Neural cell (in vitro differentiated cells): ENCODE data around the gene COL16A1. TPM values are rescaled to one million over a fixed set of nuclear protein-coding genes. Genes with fewer than 3 reads are reported as not detected.

ENCODE experiments used
- H2AFZ ChIP-seq: fragments of 200-600, 300-800 bp; sonication (generic), shearing (Covaris generic); 2 replicates; pipeline ENCODE4 v1.6.0; 2014; ENCODE audit warnings: low read depth, mild to moderate bottlenecking, antibody characterized with exemption, low read length, moderate library complexity
- H3F3A ChIP-seq: fragments of 200-600 bp; shearing (Covaris generic); 2 replicates; pipeline ENCODE4 v1.6.1; 2016; ENCODE audit warnings: mild to moderate bottlenecking, moderate library complexity, mixed read lengths, antibody characterized with exemption, low read length; ENCODE audit not compliant: insufficient read depth, poor library complexity, severe bottlenecking
- H3K27ac ChIP-seq: fragments of 200-600, 300-800 bp; sonication (generic), shearing (Covaris generic); 2 replicates; pipeline ENCODE4 v1.5.1; 2014; ENCODE audit warnings: mild to moderate bottlenecking, low read length, moderate library complexity
- H3K27me3 ChIP-seq: fragments of 300-800, 200-600 bp; sonication (generic), shearing (Covaris generic); 2 replicates; pipeline ENCODE4 v1.6.0; 2014; ENCODE audit warnings: mild to moderate bottlenecking, low read depth, low read length, moderate library complexity; ENCODE audit not compliant: insufficient read depth
- H3K36me3 ChIP-seq: fragments of 300-800, 200-600 bp; sonication (generic), shearing (Covaris generic); 2 replicates; pipeline ENCODE4 v1.5.1; 2014; ENCODE audit warnings: mild to moderate bottlenecking, antibody characterized with exemption, low read length, moderate library complexity; ENCODE audit not compliant: insufficient read depth
- H3K4me2 ChIP-seq: fragments of 300-800, 200-600 bp; sonication (generic), shearing (Covaris generic); 2 replicates; pipeline ENCODE4 v1.6.0; 2014; ENCODE audit warnings: mild to moderate bottlenecking, low read length
- H3K4me3 ChIP-seq: fragments of 300-800, 200-600 bp; sonication (generic), shearing (Covaris generic); 2 replicates; pipeline ENCODE4 v1.5.1; 2014; ENCODE audit warnings: mild to moderate bottlenecking, low read length, moderate library complexity
- H3K79me2 ChIP-seq: fragments of 200-600 bp; shearing (Covaris generic); replicated peaks from 2 replicates; pipeline ENCODE4 v1.6.0; 2014; ENCODE audit warnings: mild to moderate bottlenecking, low read length, moderate library complexity; ENCODE audit not compliant: insufficient read depth
- H3K9ac ChIP-seq: fragments of 300-800, 200-600 bp; sonication (generic), shearing (Covaris generic); 2 replicates; pipeline ENCODE4 v1.6.1; 2016; ENCODE audit warnings: mild to moderate bottlenecking, low read length, mixed read lengths
- H3K9me2 ChIP-seq: fragments of 200-600 bp; shearing (Covaris generic); 2 replicates; pipeline ENCODE4 v1.6.1; 2016; ENCODE audit warnings: mild to moderate bottlenecking, low read length, mixed read lengths; ENCODE audit not compliant: insufficient read depth
- H3K9me3 ChIP-seq: fragments of 200-600, 300-800 bp; sonication (generic), shearing (Covaris generic); 2 replicates; pipeline ENCODE4 v1.6.1; 2016; ENCODE audit warnings: mild to moderate bottlenecking, mixed run types, low read length, moderate library complexity, mixed read lengths
- H4K20me1 ChIP-seq: fragments of 200-600 bp; shearing (Covaris generic); 2 replicates; pipeline ENCODE4 v1.6.1; 2016; ENCODE audit warnings: mild to moderate bottlenecking, mixed run types; ENCODE audit not compliant: insufficient read depth
- EP300 ChIP-seq: fragments of 450-650 bp; conservative IDR thresholded peaks from 2 replicates; pipeline ENCODE4 v1.6.1; 2014; ENCODE audit warnings: antibody characterized with exemption, mild to moderate bottlenecking, moderate library complexity; ENCODE audit not compliant: poor library complexity, severe bottlenecking
- EZH2 ChIP-seq: fragments of 200-600, 300-800 bp; shearing (Covaris generic), sonication (generic); IDR thresholded peaks from 2 replicates; pipeline ENCODE4 v1.6.1; 2014; ENCODE audit warnings: antibody characterized with exemption, low read length, borderline replicate concordance, mild to moderate bottlenecking; ENCODE audit not compliant: insufficient read depth, poor library complexity, severe bottlenecking
- MXI1 ChIP-seq: fragments of 450-650 bp; conservative IDR thresholded peaks from 2 replicates; pipeline ENCODE4 v1.6.1; 2014; ENCODE audit warnings: antibody characterized with exemption, mild to moderate bottlenecking; ENCODE audit not compliant: poor library complexity, severe bottlenecking
- POLR2AphosphoS5 ChIP-seq: IDR thresholded peaks from 2 replicates; pipeline ENCODE4 v1.6.1; 2012
- RAD21 ChIP-seq: fragments of 450-650 bp; conservative IDR thresholded peaks from 2 replicates; pipeline ENCODE4 v1.6.1; 2014; ENCODE audit warnings: antibody characterized with exemption, mild to moderate bottlenecking, moderate library complexity
- SMC3 ChIP-seq: fragments of 450-650 bp; conservative IDR thresholded peaks from 2 replicates; pipeline ENCODE4 v1.6.1; 2014; ENCODE audit warnings: antibody characterized with exemption, mild to moderate bottlenecking, moderate library complexity; ENCODE audit not compliant: poor library complexity
- TAF1 ChIP-seq: IDR thresholded peaks from 2 replicates; pipeline ENCODE4 v1.6.1; 2012; ENCODE audit warnings: low read depth
- polyA plus RNA-seq: library from polyadenylated mRNA; depleted of rRNA; stranded (reverse); fragments of >200 nt; gene quantifications from 2 replicates; pipeline ENCODE4 v1.2.3, GENCODE V29; 2014
- TF ChIP-seq, protein P1 (sequence below): IDR thresholded peaks from 2 replicates; pipeline ENCODE4 v1.6.1; 2012; ENCODE audit warnings: borderline replicate concordance
- TF ChIP-seq, protein P2 (sequence below): fragments of 450-650 bp; IDR thresholded peaks from 2 replicates; pipeline ENCODE4 v1.5.1; 2014; ENCODE audit warnings: antibody characterized with exemption, mild to moderate bottlenecking, moderate library complexity; ENCODE audit not compliant: poor library complexity, severe bottlenecking

The COL16A1 gene
- polyA plus RNA-seq, 1 donor from 2014 or later = 3.4 TPM

- H3K4me2 ChIP-seq = no peak overlapping the region
These were observed 28.1 kb downstream of the COL16A1 start for GRCh38 chr1:31675756-31676155.

GRCh38 chr1:31675161-31675560 lies 28.7 kb downstream of the COL16A1 start:
- H3K4me3 ChIP-seq = no peak overlapping the region
- no peaks in the 10 kb centered on the region for H3K9me2 ChIP-seq
- no peaks in the 10 kb centered on the region for H3K9me3 ChIP-seq
- no peak overlapping the region for H3K27ac ChIP-seq
- no peak overlapping the region for H3K4me2 ChIP-seq
- TF ChIP-seq, protein P1, sequence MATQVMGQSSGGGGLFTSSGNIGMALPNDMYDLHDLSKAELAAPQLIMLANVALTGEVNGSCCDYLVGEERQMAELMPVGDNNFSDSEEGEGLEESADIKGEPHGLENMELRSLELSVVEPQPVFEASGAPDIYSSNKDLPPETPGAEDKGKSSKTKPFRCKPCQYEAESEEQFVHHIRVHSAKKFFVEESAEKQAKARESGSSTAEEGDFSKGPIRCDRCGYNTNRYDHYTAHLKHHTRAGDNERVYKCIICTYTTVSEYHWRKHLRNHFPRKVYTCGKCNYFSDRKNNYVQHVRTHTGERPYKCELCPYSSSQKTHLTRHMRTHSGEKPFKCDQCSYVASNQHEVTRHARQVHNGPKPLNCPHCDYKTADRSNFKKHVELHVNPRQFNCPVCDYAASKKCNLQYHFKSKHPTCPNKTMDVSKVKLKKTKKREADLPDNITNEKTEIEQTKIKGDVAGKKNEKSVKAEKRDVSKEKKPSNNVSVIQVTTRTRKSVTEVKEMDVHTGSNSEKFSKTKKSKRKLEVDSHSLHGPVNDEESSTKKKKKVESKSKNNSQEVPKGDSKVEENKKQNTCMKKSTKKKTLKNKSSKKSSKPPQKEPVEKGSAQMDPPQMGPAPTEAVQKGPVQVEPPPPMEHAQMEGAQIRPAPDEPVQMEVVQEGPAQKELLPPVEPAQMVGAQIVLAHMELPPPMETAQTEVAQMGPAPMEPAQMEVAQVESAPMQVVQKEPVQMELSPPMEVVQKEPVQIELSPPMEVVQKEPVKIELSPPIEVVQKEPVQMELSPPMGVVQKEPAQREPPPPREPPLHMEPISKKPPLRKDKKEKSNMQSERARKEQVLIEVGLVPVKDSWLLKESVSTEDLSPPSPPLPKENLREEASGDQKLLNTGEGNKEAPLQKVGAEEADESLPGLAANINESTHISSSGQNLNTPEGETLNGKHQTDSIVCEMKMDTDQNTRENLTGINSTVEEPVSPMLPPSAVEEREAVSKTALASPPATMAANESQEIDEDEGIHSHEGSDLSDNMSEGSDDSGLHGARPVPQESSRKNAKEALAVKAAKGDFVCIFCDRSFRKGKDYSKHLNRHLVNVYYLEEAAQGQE = no peak
- no peak for TF ChIP-seq EZH2
- TF ChIP-seq RAD21 = no peak
- TF ChIP-seq MXI1 = no peak
- TF ChIP-seq, protein P2, sequence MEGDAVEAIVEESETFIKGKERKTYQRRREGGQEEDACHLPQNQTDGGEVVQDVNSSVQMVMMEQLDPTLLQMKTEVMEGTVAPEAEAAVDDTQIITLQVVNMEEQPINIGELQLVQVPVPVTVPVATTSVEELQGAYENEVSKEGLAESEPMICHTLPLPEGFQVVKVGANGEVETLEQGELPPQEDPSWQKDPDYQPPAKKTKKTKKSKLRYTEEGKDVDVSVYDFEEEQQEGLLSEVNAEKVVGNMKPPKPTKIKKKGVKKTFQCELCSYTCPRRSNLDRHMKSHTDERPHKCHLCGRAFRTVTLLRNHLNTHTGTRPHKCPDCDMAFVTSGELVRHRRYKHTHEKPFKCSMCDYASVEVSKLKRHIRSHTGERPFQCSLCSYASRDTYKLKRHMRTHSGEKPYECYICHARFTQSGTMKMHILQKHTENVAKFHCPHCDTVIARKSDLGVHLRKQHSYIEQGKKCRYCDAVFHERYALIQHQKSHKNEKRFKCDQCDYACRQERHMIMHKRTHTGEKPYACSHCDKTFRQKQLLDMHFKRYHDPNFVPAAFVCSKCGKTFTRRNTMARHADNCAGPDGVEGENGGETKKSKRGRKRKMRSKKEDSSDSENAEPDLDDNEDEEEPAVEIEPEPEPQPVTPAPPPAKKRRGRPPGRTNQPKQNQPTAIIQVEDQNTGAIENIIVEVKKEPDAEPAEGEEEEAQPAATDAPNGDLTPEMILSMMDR = no peak
- TF ChIP-seq TAF1 = no peak
- no peak for TF ChIP-seq SMC3
- no peak for TF ChIP-seq POLR2AphosphoS5
- TF ChIP-seq EP300 = no peak
- H3K9ac ChIP-seq = no peak overlapping the region
- H2AFZ ChIP-seq = no peak overlapping the region
- no peaks in the 10 kb centered on the region for H3K27me3 ChIP-seq
- no peaks in the 10 kb centered on the region for H3K36me3 ChIP-seq
- no peaks in the 10 kb centered on the region for H4K20me1 ChIP-seq
- H3F3A ChIP-seq = no peaks in the 10 kb centered on the region
- H3K79me2 ChIP-seq = no peaks in the 10 kb centered on the region

More at GRCh38 chr1:31675756-31676155, 28.1 kb downstream of the COL16A1 start:
- Histone ChIP-seq H3K36me3 (no peaks in the 10 kb centered on the region), H3K9ac (no peak overlapping the region), H3K27me3 (no peaks in the 10 kb centered on the region), H3K9me3 (no peaks in the 10 kb centered on the region), H4K20me1 (no peaks in the 10 kb centered on the region), H3K9me2 (no peaks in the 10 kb centered on the region), H3K79me2 (no peaks in the 10 kb centered on the region), H3K27ac (no peak overlapping the region), H3F3A (no peaks in the 10 kb centered on the region), H3K4me3 (no peak overlapping the region), H2AFZ (no peak overlapping the region)
- TF ChIP-seq MXI1 = no peak
- no peak for TF ChIP-seq SMC3
- TF ChIP-seq EP300 = no peak
- TF ChIP-seq TAF1 = no peak
- TF ChIP-seq EZH2 = no peak
- TF ChIP-seq, protein P2 = no peak
